RPMI8226 (cell line): ENCODE results near the gene TMEM201.
A peak's percentile ranks its signal among the peaks of the same experiment; 100 is the strongest.
"Not testable (repeated sequence)": the region's sequence is repeated elsewhere in the genome, so short reads cannot be mapped to it uniquely, and the experiment has no call there.

ENCODE experiments used
- DNase-seq: peaks from one replicate; pipeline ENCODE4 v3.0.0-alpha.2; 2015

The TMEM201 gene

GRCh38 chr1:9624081-9624480 is 35.4 kb downstream of the TMEM201 start:
- no peak for DNase-seq

- DNase-seq: not testable (repeated sequence)
These were observed 36.3 kb downstream of the TMEM201 start for GRCh38 chr1:9625030-9625429.

- DNase-seq: peak; percentile 73
These were observed 37.5 kb downstream of the TMEM201 start for GRCh38 chr1:9626201-9626608.

GRCh38 chr1:9628541-9629444 is 40.1 kb downstream of the TMEM201 start:
- DNase-seq: no peak

- DNase-seq: peak; percentile 75
These were observed 40.9 kb downstream of the TMEM201 start for GRCh38 chr1:9629445-9630201.

- DNase-seq: no peak
These were observed 41.8 kb downstream of the TMEM201 start for GRCh38 chr1:9630331-9631111.

- no peak for DNase-seq
These were observed 42.9 kb downstream of the TMEM201 start for GRCh38 chr1:9631613-9632012.

GRCh38 chr1:9633493-9633892 is 44.8 kb downstream of the TMEM201 start:
- DNase-seq: no peak

GRCh38 chr1:9634582-9634981 is 45.9 kb downstream of the TMEM201 start:
- no peak for DNase-seq

- no peak for DNase-seq
These were observed 50.5 kb downstream of the TMEM201 start for GRCh38 chr1:9639227-9639626.

GRCh38 chr1:9643351-9644256 is 54.9 kb downstream of the TMEM201 start:
- DNase-seq: no peak

GRCh38 chr1:9646037-9646436 is 57.3 kb downstream of the TMEM201 start:
- DNase-seq: peak; percentile 59

GRCh38 chr1:9648171-9648570 is 59.5 kb downstream of the TMEM201 start:
- no peak for DNase-seq

GRCh38 chr1:9649769-9650168 is 61.1 kb downstream of the TMEM201 start:
- no peak for DNase-seq

GRCh38 chr1:9651220-9651564 is 62.5 kb downstream of the TMEM201 start:
- DNase-seq: no peak

GRCh38 chr1:9651565-9652378 is 63.1 kb downstream of the TMEM201 start, which contains the start of gene PIK3CD:
PIK3CD (plus strand) TSS chr1:9651731; CDS start chr1:9710456, 58,725 bp downstream.
- peak; percentile 69 for DNase-seq

GRCh38 chr1:9652379-9653209 is 63.9 kb downstream of the TMEM201 start:
- DNase-seq: peak; percentile 60

- DNase-seq: no peak
These were observed 64.4 kb downstream of the TMEM201 start for GRCh38 chr1:9653210-9653490.

- DNase-seq: no peak
These were observed 64.9 kb downstream of the TMEM201 start for GRCh38 chr1:9653491-9654050.
